Activated CD4-positive, alpha-beta T cell treated with anti-CD3 and anti-CD28 coated beads, Interleukin-2, amount 10 ng/mL, durations not matched to agents 7 days and 5 days (primary cell): ENCODE data around the gene HADHA. TPM values are rescaled to one million over a fixed set of nuclear protein-coding genes. Genes with fewer than 3 reads are reported as not detected.
A peak's percentile ranks its signal among the peaks of the same experiment; 100 is the strongest.

Source experiments
- CTCF ChIA-PET: fragments of 350-600 bp; sonication (Branson Sonifier 250); formaldehyde crosslinking; loops from one replicate; lab custom pipeline; 2021; ENCODE audit warnings: antibody characterized with exemption; lab: Charles Lee
- POLR2A ChIA-PET: fragments of 350-600 bp; sonication (Branson Sonifier 250); formaldehyde crosslinking; loops from one replicate; lab custom pipeline; 2021; ENCODE audit warnings: antibody characterized with exemption; lab: Charles Lee
- DNase-seq: peaks from one replicate; pipeline ENCODE4 v3.0.0-alpha.2; 2020
- H3K27ac Mint-ChIP-seq: one replicate; pipeline ENCODE4 v1.8.0; 2021; ENCODE audit warnings: mild to moderate bottlenecking, moderate library complexity, mixed read lengths
- H3K27me3 Mint-ChIP-seq: one replicate; pipeline ENCODE4 v1.8.0; 2021; ENCODE audit warnings: mixed read lengths
- H3K36me3 Mint-ChIP-seq: one replicate; pipeline ENCODE4 v1.8.0; 2021; ENCODE audit warnings: low read depth, mixed read lengths
- H3K4me1 Mint-ChIP-seq: one replicate; pipeline ENCODE4 v1.8.0; 2021; ENCODE audit warnings: mixed read lengths
- H3K4me3 Mint-ChIP-seq: one replicate; pipeline ENCODE4 v1.8.0; 2021; ENCODE audit warnings: mild to moderate bottlenecking, moderate library complexity, mixed read lengths
- H3K9me3 Mint-ChIP-seq: one replicate; pipeline ENCODE4 v1.8.0; 2021; ENCODE audit warnings: mixed read lengths
- total RNA-seq, 2 experiments: library from RNA; stranded (reverse); gene quantifications; one replicate each; pipeline ENCODE4 v1.2.3, GENCODE V29; 2021

Gene HADHA
- total RNA-seq, 2 experiments from 2014 or later, result 117 to 124 TPM

- POLR2A ChIA-PET, result no interaction called here
- no peak for DNase-seq
- H3K27ac Mint-ChIP-seq, result peak overlapping the region; percentile 85
- peaks cover 48% of the 10 kb centered on the region for H3K4me1 Mint-ChIP-seq
- no peaks in the 10 kb centered on the region for H3K9me3 Mint-ChIP-seq
- CTCF ChIA-PET, result no interaction called here
- H3K36me3 Mint-ChIP-seq, result peaks cover 10% of the 10 kb centered on the region
- H3K27me3 Mint-ChIP-seq, result no peaks in the 10 kb centered on the region
- peak overlapping the region; percentile 95 for H3K4me3 Mint-ChIP-seq
Measured at GRCh38 chr2:26241928-26242436, 2.5 kb downstream of the HADHA start.

DNA sequence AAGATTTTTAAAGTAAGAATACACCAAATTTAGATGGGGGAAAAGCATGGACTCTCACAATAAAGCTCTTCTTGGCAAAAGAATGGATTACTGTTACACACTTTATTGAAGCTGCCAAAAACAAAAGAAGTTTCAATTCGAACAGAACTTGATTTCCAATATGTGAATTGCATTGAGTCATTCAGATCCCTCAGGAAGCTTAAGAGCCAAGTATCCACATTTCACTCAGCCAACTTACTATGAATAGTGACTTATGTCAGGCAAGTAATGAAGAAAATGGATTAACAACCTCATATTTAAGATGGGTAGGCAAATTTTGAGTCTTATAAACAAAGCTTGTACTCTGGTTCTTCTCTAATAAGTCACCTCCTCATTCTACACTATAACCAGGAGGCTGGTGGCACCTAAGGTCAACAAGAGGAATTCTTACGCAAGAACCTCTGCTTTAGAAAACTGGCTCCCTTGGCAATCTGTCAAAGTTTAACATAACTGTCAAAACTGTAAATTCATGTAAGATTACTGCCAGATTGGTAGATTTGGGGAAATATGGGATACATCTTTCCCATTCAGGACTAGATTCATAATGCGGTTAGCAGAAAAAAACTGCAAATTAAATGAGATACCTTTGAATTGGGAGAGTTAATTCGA, 6.0 kb downstream of the HADHA start:
- H3K36me3 Mint-ChIP-seq, result peaks cover 20% of the 10 kb centered on the region
- no peaks in the 10 kb centered on the region for H3K27me3 Mint-ChIP-seq
- no peaks in the 10 kb centered on the region for H3K9me3 Mint-ChIP-seq
- no peak for DNase-seq
- no peak overlapping the region for H3K27ac Mint-ChIP-seq
- POLR2A ChIA-PET, result no interaction called here
- CTCF ChIA-PET, result interaction anchor here (1.1 to 2.5 kb wide), 3 partner anchors 11 to 87 kb away, joined by 3 to 6 read pairs (median 4); no protein-coding TSS in a partner anchor
- peaks cover 31% of the 10 kb centered on the region for H3K4me1 Mint-ChIP-seq
- H3K4me3 Mint-ChIP-seq, result no peak overlapping the region

GRCh38 chr2:26237868-26238267, 6.6 kb downstream of the HADHA start:
- H3K4me1 Mint-ChIP-seq, result peaks cover 26% of the 10 kb centered on the region
- H3K36me3 Mint-ChIP-seq, result peaks cover 21% of the 10 kb centered on the region
- ChIA-PET CTCF (interaction anchor here (1.1 to 2.5 kb wide), 3 partner anchors 11 to 88 kb away, joined by 3 to 6 read pairs (median 4); no protein-coding TSS in a partner anchor), POLR2A (no interaction called here)
- H3K27ac Mint-ChIP-seq, result no peak overlapping the region
- no peaks in the 10 kb centered on the region for H3K9me3 Mint-ChIP-seq
- DNase-seq, result no peak
- no peak overlapping the region for H3K4me3 Mint-ChIP-seq
- no peaks in the 10 kb centered on the region for H3K27me3 Mint-ChIP-seq

DNA sequence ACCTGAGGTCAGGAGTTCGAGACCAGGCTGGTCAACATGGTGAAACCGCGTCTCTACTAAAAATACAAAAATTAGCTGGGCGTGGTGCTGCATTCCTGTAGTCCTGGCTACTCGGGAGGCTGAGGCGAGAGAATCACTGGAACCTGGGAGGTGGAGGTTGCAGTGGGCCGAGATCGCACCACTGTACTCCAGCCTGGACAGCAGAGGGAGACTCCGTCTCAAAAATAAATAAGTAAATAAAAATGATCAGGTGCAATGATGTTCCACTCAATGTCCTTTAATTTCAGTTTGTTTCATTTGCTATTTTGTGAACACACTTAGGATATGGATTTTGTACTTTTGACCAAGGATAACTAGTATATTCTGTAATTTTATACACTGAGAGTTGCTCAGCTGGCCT, 9.3 kb downstream of the HADHA start:
- Mint-ChIP-seq H3K27me3 (no peaks in the 10 kb centered on the region), H3K9me3 (no peaks in the 10 kb centered on the region), H3K36me3 (peaks cover 32% of the 10 kb centered on the region), H3K4me3 (no peak overlapping the region), H3K4me1 (peaks cover 3% of the 10 kb centered on the region), H3K27ac (no peak overlapping the region)
- no peak for DNase-seq
- POLR2A ChIA-PET, result no interaction called here
- CTCF ChIA-PET, result interaction anchor here (0.5 to 1.5 kb wide), 4 partner anchors 9 to 34 kb away, joined by 3 to 4 read pairs (median 4); partner anchors contain the start of genes HADHA and HADHB

GRCh38 chr2:26230806-26231205, 13.6 kb downstream of the HADHA start:
- no peak for DNase-seq
- Mint-ChIP-seq H3K27me3 (no peaks in the 10 kb centered on the region), H3K36me3 (peaks cover 63% of the 10 kb centered on the region), H3K9me3 (peaks cover 4% of the 10 kb centered on the region), H3K27ac (no peak overlapping the region), H3K4me1 (no peaks in the 10 kb centered on the region), H3K4me3 (no peak overlapping the region)
- POLR2A ChIA-PET, result no interaction called here
- CTCF ChIA-PET, result interaction anchor here (1.1 to 1.3 kb wide), 3 partner anchors 12 to 116 kb away, joined by 3 to 5 read pairs (median 5); partner anchors contain the start of gene ADGRF3

GRCh38 chr2:26229595-26229994, 14.8 kb downstream of the HADHA start:
- ChIA-PET CTCF (interaction anchor here (1.7 kb wide), 1 partner anchor 11 kb away, joined by 3 read pairs; no protein-coding TSS in a partner anchor), POLR2A (no interaction called here)
- peaks cover 67% of the 10 kb centered on the region for H3K36me3 Mint-ChIP-seq
- H3K9me3 Mint-ChIP-seq, result peaks cover 4% of the 10 kb centered on the region
- no peak overlapping the region for H3K4me3 Mint-ChIP-seq
- no peak for DNase-seq
- H3K4me1 Mint-ChIP-seq, result no peaks in the 10 kb centered on the region
- no peaks in the 10 kb centered on the region for H3K27me3 Mint-ChIP-seq
- H3K27ac Mint-ChIP-seq, result no peak overlapping the region

DNA sequence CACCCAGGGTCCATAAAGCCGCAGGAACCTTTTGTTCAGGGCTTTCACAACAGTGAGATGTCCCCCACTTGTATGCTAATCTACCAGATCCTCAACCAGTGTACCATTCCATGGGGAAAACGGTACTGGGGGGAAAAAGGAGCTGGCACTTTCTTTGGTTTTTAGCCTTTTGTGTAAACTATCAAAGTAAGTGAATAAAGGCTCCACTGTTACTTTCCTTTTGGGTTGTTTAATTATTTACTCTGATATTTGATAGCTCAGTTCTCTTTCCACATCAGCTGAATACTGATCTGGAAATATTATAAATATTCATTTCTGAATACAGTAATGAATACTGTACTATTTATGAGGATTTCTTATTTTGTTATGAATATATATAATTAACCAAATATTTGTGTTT, 20.3 kb downstream of the HADHA start:
- ChIA-PET CTCF (interaction anchor here (0.9 kb wide), 2 partner anchors 21 to 39 kb away, joined by 3 read pairs; partner anchors contain the start of gene HADHB), POLR2A (no interaction called here)
- Mint-ChIP-seq H3K4me1 (no peaks in the 10 kb centered on the region), H3K27ac (no peak overlapping the region), H3K9me3 (peaks cover 4% of the 10 kb centered on the region), H3K4me3 (no peak overlapping the region), H3K27me3 (no peaks in the 10 kb centered on the region), H3K36me3 (peaks cover 58% of the 10 kb centered on the region)
- DNase-seq, result no peak

GRCh38 chr2:26223018-26223417, 21.4 kb downstream of the HADHA start:
- CTCF ChIA-PET, result no interaction called here
- DNase-seq, result no peak
- Mint-ChIP-seq H3K4me3 (no peak overlapping the region), H3K9me3 (peaks cover 7% of the 10 kb centered on the region), H3K27ac (no peak overlapping the region), H3K4me1 (no peaks in the 10 kb centered on the region), H3K27me3 (no peaks in the 10 kb centered on the region), H3K36me3 (peaks cover 55% of the 10 kb centered on the region)
- POLR2A ChIA-PET, result no interaction called here

DNA sequence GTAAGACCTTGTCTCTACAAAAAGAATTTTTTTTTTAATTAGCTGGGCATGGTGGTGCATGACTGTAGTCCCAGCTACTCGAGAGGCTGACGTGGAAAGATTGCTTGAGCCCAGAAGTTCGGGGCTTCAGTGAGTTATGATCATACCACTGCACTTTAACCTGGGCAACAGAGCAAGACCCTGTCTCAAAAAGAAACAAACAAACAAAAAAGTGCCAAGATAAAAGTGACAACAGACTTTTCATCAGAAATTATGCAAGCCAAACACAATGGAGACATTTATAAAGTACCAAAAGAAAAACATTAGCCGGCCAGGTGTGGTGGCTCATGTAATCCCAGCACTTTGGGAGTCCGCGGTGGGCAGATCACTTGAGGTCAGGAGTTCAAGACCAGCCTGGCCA, 26.7 kb downstream of the HADHA start:
- no peaks in the 10 kb centered on the region for H3K27me3 Mint-ChIP-seq
- DNase-seq, result no peak
- peaks cover 3% of the 10 kb centered on the region for H3K9me3 Mint-ChIP-seq
- ChIA-PET CTCF (interaction anchor here (1.0 kb wide), 1 partner anchor 9 kb away, joined by 4 read pairs; no protein-coding TSS in a partner anchor), POLR2A (no interaction called here)
- H3K4me1 Mint-ChIP-seq, result peaks cover 4% of the 10 kb centered on the region
- H3K27ac Mint-ChIP-seq, result no peak overlapping the region
- H3K36me3 Mint-ChIP-seq, result peaks cover 61% of the 10 kb centered on the region
- no peak overlapping the region for H3K4me3 Mint-ChIP-seq

- Mint-ChIP-seq H3K9me3 (peaks cover 3% of the 10 kb centered on the region), H3K27ac (no peak overlapping the region), H3K36me3 (peaks cover 59% of the 10 kb centered on the region), H3K27me3 (no peaks in the 10 kb centered on the region), H3K4me1 (peaks cover 4% of the 10 kb centered on the region), H3K4me3 (no peak overlapping the region)
- ChIA-PET CTCF (interaction anchor here (0.6 to 1.9 kb wide), 2 partner anchors 10 to 15 kb away, joined by 3 to 5 read pairs; no protein-coding TSS in a partner anchor), POLR2A (no interaction called here)
- no peak for DNase-seq
Measured at GRCh38 chr2:26216587-26216986, 27.8 kb downstream of the HADHA start.

DNA sequence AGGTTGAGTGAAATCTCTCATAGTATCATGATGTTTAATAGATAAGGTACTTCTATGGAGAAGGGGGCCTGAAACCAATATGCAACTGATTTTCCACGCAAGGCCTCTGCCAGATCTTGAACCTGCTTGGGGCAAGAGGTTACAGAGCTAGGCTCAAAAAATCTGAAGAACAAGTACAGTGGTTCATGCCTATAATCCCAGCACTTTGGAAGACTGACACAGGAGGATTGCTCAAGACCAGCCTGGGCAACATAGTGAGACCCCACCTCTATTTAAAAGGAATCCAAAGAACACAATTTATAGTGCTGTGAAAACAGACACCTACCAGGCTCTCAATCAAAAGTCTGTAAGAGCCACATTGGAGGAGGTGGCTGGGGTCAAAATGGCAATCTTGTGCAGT, 28.6 kb downstream of the HADHA start:
- H3K9me3 Mint-ChIP-seq, result peaks cover 3% of the 10 kb centered on the region
- POLR2A ChIA-PET, result no interaction called here
- no peak overlapping the region for H3K27ac Mint-ChIP-seq
- peaks cover 62% of the 10 kb centered on the region for H3K36me3 Mint-ChIP-seq
- H3K27me3 Mint-ChIP-seq, result no peaks in the 10 kb centered on the region
- no peak overlapping the region for H3K4me3 Mint-ChIP-seq
- H3K4me1 Mint-ChIP-seq, result peaks cover 4% of the 10 kb centered on the region
- CTCF ChIA-PET, result interaction anchor here (1.1 to 1.9 kb wide), 3 partner anchors 14 to 31 kb away, joined by 3 to 5 read pairs (median 3); no protein-coding TSS in a partner anchor
- no peak for DNase-seq

- H3K9me3 Mint-ChIP-seq, result peaks cover 3% of the 10 kb centered on the region
- ChIA-PET POLR2A (no interaction called here), CTCF (interaction anchor here (1.4 kb wide), 1 partner anchor 30 kb away, joined by 3 read pairs; no protein-coding TSS in a partner anchor)
- peaks cover 66% of the 10 kb centered on the region for H3K36me3 Mint-ChIP-seq
- no peaks in the 10 kb centered on the region for H3K27me3 Mint-ChIP-seq
- no peak overlapping the region for H3K27ac Mint-ChIP-seq
- no peak for DNase-seq
- H3K4me1 Mint-ChIP-seq, result peaks cover 4% of the 10 kb centered on the region
- H3K4me3 Mint-ChIP-seq, result no peak overlapping the region
Measured at GRCh38 chr2:26214759-26215158, 29.7 kb downstream of the HADHA start.

- DNase-seq, result no peak
- Mint-ChIP-seq H3K9me3 (no peaks in the 10 kb centered on the region), H3K36me3 (peaks cover 69% of the 10 kb centered on the region), H3K4me1 (peaks cover 4% of the 10 kb centered on the region), H3K27ac (no peak overlapping the region), H3K27me3 (no peaks in the 10 kb centered on the region), H3K4me3 (no peak overlapping the region)
- ChIA-PET CTCF (no interaction called here), POLR2A (no interaction called here)
Measured at GRCh38 chr2:26212011-26212410, 32.4 kb downstream of the HADHA start.
